Nephron (organoid): ENCODE measurements around the gene HDAC3.

ENCODE experiments used
- H3K27ac Mint-ChIP-seq, 3 experiments: 2 replicates each; pipeline ENCODE4 v1.8.0; 2020; ENCODE audit warnings: mixed read lengths in 3 of 3, mild to moderate bottlenecking in 2 of 3, moderate library complexity in 1 of 3
- H3K27me3 Mint-ChIP-seq: 2 replicates; pipeline ENCODE4 v1.8.0; 2021; ENCODE audit warnings: low read depth, mild to moderate bottlenecking, moderate library complexity, mixed read lengths
- H3K36me3 Mint-ChIP-seq: 2 replicates; pipeline ENCODE4 v1.8.0; 2020; ENCODE audit warnings: low read depth, mixed read lengths
- H3K4me1 Mint-ChIP-seq: 2 replicates; pipeline ENCODE4 v1.8.0; 2020; ENCODE audit warnings: mixed read lengths
- H3K4me3 Mint-ChIP-seq, 3 experiments: 2 replicates each; pipeline ENCODE4 v1.8.0; 2020; ENCODE audit warnings: mild to moderate bottlenecking in 3 of 3, mixed read lengths in 3 of 3, moderate library complexity in 2 of 3
- H3K9me3 Mint-ChIP-seq: 2 replicates; pipeline ENCODE4 v1.8.0; 2020; ENCODE audit warnings: mixed read lengths
- TF ChIP-seq, protein P1 (sequence below), 3 experiments: fragments of 200-600 bp; sonication (generic); IDR thresholded peaks; one replicate each; pipeline ENCODE4 v1.5.0; 2021; ENCODE audit warnings: antibody characterized with exemption in 3 of 3; ENCODE audit not compliant: unreplicated experiment in 3 of 3

Gene HDAC3

DNA sequence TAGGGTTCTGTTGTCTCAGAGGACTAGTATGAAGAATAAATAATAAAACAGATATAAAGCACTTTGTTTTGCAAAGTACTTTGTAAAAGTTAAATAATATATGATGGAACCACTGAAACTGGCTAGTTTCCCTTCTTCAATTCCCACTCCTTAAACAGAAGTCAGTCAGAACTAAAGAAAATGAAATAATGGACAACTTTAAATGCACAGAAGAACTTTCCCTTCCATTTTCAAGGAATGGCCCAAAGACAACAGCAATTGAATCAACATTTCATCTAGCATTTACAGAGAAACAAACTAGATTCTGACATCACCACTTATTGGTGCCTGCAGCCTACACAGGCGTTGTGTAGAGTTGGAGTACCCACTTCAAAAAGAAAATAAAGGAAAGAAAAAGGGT is 34.0 kb downstream of the HDAC3 start:
- Mint-ChIP-seq H3K9me3 (no peaks in the 10 kb centered on the region), H3K27me3 (no peaks in the 10 kb centered on the region), H3K4me3 (no peak overlapping the region), H3K36me3 (no peaks in the 10 kb centered on the region), H3K4me1 (peaks cover 6% of the 10 kb centered on the region), H3K27ac (no peak overlapping the region)
- TF ChIP-seq, protein P1, sequence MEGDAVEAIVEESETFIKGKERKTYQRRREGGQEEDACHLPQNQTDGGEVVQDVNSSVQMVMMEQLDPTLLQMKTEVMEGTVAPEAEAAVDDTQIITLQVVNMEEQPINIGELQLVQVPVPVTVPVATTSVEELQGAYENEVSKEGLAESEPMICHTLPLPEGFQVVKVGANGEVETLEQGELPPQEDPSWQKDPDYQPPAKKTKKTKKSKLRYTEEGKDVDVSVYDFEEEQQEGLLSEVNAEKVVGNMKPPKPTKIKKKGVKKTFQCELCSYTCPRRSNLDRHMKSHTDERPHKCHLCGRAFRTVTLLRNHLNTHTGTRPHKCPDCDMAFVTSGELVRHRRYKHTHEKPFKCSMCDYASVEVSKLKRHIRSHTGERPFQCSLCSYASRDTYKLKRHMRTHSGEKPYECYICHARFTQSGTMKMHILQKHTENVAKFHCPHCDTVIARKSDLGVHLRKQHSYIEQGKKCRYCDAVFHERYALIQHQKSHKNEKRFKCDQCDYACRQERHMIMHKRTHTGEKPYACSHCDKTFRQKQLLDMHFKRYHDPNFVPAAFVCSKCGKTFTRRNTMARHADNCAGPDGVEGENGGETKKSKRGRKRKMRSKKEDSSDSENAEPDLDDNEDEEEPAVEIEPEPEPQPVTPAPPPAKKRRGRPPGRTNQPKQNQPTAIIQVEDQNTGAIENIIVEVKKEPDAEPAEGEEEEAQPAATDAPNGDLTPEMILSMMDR (IDR thresholded peaks at IDR 0.05; ENCODE audit: unreplicated experiment in 3 of 3): no peak

DNA sequence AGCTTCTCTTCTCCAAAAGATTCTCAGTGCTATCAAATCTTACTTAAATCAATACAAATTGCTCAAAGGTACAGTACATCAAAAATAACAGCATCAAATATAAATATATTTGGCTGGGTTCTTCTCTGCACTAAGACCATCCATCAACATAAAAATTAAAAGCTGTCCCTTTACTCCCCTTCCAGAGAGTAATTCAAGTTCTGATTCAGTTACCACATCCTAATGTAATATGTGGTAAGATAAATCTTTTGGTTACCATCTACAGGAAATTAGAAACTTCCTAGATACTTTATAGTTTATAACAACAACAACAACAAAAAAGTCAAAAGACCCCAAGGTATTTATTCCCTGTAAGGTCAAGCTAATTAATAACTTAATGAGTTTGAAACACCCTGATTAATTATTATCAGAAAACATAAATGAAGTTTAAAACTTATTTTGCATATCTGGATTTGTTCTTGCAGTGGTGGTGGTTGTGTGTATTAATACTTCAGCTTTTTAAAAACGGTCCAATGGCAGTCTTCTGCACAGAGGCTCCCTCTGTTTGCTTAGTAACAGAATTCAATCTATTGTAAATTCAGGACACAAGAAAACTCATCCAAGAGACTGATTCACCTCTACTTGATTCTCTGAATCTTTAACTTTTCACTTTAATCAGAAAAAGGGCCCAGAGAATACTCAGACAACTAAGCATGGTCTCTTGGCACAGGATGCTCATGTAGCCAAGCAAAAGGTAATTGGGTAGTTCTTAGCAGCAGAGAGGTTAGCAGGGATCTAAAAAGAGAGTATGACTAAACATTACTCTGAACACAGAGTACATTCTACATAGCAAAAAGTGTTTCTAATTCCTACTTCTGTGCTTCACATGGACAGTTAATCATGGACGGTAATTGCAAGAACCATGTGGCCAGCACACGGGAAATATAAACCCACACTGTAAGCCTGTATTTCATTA is 38.0 kb downstream of the HDAC3 start:
- Mint-ChIP-seq H3K9me3 (peaks cover 2% of the 10 kb centered on the region), H3K4me1 (no peaks in the 10 kb centered on the region), H3K36me3 (peaks cover 4% of the 10 kb centered on the region), H3K4me3 (no peak overlapping the region), H3K27me3 (no peaks in the 10 kb centered on the region), H3K27ac (no peak overlapping the region)
- TF ChIP-seq, protein P1 (IDR thresholded peaks at IDR 0.05; ENCODE audit: unreplicated experiment in 3 of 3): no peak

DNA sequence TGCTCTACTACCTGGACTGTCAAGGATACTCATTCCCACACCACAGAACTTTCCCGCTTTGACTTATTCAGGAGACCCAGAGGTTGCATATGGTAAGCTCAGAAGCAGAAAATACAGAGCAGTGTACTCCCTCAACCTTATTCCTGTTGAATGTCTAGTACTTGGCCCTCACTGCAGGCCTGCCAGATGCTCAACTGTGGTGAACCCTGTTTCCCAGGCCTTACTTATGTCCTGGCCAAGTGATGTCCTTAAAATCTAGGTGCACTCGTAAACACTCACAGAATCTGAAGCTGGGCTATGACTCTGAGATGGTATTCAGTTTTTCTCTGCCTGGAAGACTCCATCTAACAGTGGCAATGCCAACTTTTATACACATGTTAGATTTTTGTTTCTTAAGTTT is 38.8 kb downstream of the HDAC3 start:
- Mint-ChIP-seq H3K27me3 (no peaks in the 10 kb centered on the region), H3K36me3 (peaks cover 4% of the 10 kb centered on the region), H3K4me1 (no peaks in the 10 kb centered on the region), H3K9me3 (peaks cover 2% of the 10 kb centered on the region), H3K27ac (no peak overlapping the region), H3K4me3 (no peak overlapping the region)
- TF ChIP-seq, protein P1 (IDR thresholded peaks at IDR 0.05; ENCODE audit: unreplicated experiment in 3 of 3): no peak

DNA sequence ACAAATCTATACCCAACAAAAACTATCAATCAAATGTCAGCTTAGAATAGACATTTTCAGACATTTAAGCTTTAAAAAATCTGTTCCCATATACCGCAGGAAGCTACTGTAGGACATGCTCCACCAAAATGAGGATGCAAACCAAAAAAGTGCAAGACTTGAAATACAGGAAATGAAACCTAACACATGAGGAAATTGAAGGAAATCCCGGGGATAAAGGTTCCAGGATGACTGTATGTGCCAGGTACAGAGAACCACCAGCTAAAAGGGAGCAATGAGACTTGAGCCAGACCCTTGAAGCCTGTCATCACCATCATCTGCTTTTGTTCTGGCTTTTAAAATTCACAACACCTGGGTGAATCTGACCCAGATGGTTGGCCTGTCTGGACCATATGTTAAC is 39.3 kb downstream of the HDAC3 start:
- H3K27me3 Mint-ChIP-seq: no peaks in the 10 kb centered on the region
- TF ChIP-seq, protein P1 (IDR thresholded peaks at IDR 0.05; ENCODE audit: unreplicated experiment in 3 of 3): no peak
- peaks cover 4% of the 10 kb centered on the region for H3K36me3 Mint-ChIP-seq
- no peaks in the 10 kb centered on the region for H3K4me1 Mint-ChIP-seq
- H3K4me3 Mint-ChIP-seq: no peak overlapping the region
- H3K27ac Mint-ChIP-seq: no peak overlapping the region
- H3K9me3 Mint-ChIP-seq: peaks cover 2% of the 10 kb centered on the region

DNA sequence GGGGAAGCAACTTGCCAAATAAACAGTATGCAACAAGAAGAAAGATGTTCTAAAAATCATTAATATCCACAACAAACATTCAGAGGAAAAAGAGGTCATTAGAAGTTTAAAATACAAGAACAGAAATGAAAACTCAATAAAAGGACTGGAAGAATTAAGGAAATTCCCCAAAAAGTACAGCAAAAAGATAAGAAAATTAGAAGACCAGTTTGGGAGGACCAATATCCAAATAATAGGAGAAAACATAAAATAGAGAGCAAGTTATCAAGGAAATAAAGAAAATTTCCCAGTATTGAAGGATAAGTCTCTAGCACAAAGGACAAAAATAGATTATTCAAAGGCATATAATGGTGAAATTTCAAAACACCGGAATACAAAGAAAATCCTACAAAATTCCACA is 39.8 kb downstream of the HDAC3 start:
- peaks cover 4% of the 10 kb centered on the region for H3K36me3 Mint-ChIP-seq
- peaks cover 2% of the 10 kb centered on the region for H3K9me3 Mint-ChIP-seq

More for the DNA sequence above, 39.8 kb downstream of the HDAC3 start:
- Mint-ChIP-seq H3K27me3 (no peaks in the 10 kb centered on the region), H3K4me3 (no peak overlapping the region), H3K27ac (no peak overlapping the region), H3K4me1 (no peaks in the 10 kb centered on the region)
- TF ChIP-seq, protein P1 (IDR thresholded peaks at IDR 0.05; ENCODE audit: unreplicated experiment in 3 of 3): no peak
